SIG-M5 treated with dmso at 0.1 percent for 504 hours (cell line): ENCODE measurements around the gene LRP2BP.

Experiments
- DNase-seq: peaks from one replicate; lab custom pipeline; 2025; ENCODE audit not compliant: unreplicated experiment; lab: John Stamatoyannopoulos, UW

LRP2BP gene

DNA sequence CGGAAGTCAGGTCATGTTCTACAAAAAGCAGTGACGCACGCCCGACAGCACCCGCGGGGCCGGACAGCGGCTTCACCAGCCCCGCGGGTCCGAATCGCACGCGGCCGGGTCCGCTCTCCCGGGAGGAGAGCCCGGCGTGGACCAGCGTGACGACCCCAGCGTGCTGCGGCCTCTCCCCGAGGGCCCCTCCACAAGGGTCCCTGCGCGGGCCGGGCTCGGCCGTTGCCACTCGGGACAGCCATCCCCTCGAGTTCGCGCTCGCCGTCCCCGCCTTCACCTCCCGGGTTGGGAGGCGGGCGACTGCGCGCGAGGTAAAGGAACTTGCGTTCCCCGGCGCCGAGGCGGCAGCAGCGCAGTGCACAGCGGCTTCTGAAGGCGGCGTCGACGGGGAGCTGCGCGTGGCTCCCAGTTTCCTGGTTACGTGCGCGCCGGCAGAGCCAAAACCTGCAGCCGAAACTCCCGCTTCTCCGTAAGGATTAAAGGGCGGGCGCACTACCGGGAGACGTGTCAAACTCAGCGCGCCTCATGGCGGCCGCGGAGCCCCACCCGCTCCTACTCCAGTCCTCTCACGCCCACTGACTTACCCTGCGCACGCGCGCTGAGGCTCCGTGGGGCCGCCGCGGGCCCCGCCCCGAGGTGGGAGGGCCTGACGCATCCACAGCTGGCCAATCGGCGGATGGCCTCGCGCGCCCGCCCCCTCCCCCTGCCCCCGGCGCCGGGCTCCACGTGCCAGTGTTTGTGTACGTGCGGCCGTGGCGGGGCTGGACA, 416 bp upstream of the LRP2BP start:
- peak; percentile 89 for DNase-seq

DNA sequence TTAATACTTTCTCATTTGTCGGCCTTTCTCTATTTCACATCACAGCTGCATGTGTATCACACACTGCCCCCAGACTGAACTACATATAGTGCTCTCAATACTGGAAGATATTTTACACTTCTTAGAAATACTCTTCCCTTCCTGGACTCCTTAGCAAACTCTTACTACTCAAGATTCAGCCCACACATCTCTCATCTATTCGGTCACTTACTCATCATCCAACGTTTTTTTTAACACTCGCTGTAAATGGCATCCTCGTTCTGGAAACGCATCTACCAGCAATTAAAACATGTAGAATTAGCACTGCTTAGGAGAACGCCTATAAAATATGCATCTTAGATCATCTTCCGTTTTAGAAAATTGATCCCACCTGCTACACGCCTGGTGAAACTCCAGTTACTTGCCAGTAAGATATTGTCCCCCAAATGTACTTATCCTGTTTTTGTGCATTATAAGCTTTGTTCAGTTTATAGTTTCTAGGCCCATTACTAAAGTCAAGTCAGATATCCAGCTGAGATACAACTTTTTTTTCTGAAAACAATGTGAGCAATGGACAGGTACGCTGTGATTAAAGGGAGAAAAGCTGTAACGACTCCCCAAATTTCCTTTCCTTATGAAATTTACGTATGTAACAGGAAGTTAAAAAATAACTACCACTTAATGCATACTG, 1.0 kb downstream of the LRP2BP start:
- DNase-seq = no peak

DNA sequence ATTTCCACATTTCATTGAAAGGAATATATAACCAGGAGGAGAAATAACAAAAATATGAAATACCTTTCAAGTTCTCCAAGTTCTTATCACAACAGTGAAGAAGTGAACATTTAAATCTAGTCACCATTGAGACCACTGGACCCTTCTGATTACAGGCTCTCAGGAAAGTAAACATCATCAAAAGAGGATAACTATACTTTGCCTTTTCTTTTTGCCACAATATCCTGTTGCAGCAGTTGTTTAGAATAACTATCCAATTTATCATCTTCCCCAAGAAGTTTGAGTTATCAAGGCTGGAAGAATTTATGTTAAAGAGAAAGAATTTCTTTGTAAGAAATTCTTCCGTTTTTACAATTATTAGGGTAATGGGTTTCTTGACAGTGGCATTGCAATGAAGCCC, 3.6 kb downstream of the LRP2BP start:
- no peak for DNase-seq

DNA sequence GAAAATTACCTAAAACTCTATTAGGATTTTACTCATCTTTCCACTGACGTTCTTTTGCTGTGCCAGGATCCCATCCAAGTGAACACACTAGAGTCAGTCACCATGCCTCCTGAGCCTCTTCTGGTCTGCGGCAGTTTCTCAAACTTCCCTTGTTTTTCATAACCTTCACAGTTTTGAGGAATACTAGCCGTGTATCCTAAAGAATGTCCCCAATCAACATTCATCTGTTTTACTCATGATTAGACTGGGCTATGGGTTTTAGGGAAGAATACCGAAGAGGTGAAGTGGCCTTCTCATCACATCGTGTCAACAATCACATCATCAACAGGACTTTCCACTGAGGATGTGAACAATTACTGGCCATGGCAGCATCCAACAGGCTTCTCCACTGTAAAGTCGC, 4.8 kb downstream of the LRP2BP start:
- no peak for DNase-seq

DNA sequence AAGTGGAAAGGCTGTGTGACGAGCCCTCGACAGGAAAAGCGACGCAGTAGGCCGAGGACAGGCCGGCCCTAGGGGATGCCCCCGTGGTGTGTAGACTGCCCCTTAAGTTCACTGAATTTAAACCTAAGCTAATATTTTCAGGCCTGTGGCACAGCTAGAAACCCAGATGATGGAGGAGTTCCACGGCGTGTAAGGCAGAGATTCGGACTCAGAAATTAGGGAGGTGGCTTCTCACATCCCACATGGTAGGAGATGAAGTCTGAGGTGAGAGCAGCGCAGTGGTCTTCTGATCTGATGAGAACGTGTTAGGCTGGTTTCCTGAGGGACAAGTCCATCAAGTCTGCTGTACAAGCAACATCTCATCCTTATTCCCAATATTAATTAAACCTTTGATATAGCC, 7.8 kb downstream of the LRP2BP start:
- no peak for DNase-seq

DNA sequence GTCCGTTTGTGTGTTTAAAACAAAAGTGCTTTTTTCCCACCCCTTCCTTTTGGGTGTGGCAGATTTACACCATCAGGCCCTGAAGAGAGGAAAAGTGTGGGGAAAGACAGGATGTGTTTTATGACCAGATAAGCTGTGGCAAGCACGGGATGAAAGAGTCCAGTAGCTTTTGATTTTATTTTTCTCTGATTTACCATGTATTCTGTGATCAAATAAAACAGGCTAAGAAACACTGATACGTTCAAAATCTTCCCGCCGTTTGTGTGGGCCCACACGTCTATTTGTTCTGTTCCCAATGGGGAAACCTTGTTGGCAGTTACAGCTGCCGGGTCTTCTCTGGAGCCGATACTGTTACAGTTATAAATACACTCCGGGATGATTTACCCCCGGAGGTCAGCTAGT, 10.8 kb downstream of the LRP2BP start:
- no peak for DNase-seq

DNA sequence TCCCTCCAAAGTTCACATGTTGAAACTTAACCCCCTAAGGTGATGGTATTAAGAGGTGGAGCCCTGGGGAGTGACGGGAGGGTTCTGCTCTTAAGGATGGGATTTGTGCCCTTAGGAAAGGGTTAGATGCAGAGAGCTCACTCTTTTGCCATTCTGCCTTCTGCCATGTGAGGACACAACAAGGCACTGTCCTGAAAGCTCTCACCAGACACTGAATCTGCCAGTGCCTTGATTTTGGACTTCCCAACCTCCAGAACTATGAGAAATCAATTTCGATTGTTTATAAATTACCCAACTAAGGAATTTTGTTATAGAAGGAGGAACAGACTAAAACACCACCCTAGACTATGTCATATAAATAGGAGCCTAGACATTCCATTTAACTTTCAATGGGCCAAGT, 11.7 kb downstream of the LRP2BP start:
- no peak for DNase-seq

DNA sequence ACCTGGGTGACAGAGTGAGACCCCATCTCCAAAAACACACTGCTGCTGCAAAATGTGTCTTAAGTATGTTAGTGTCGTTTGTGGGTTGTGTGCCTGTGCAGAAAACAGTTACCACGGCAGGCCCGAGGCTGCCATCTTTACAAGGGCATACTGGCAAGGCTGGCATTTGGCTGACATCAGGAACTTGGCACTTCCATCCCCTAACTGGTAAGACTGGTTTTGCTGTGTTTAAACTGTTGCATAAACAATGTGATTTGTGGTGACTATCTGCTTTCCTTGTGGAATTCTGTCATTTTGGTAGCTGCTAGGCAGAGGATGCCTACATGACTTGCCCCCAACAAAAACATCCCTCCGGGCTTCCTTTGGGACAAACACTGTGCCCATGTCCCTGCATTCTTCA, 12.3 kb downstream of the LRP2BP start:
- DNase-seq = peak; percentile 22

DNA sequence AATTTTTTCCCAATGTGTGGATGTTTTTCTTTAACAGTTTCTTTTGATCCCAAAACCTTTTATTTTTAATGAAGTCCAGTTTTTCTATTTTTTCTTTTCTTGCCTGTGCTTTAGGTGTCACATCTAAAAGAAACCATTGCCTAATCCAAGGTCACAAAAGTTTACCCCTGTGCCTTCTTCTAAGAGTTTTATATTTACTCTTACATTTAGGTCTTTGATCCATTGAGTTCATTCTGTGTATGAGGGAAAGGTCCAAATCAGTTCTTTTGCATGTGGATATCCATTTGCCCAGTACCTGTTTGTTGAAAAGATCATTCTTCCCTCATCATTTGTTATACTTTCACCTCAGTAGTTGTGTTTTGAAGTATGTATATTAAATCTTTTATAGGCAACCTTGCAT, 13.0 kb downstream of the LRP2BP start:
- no peak for DNase-seq

DNA sequence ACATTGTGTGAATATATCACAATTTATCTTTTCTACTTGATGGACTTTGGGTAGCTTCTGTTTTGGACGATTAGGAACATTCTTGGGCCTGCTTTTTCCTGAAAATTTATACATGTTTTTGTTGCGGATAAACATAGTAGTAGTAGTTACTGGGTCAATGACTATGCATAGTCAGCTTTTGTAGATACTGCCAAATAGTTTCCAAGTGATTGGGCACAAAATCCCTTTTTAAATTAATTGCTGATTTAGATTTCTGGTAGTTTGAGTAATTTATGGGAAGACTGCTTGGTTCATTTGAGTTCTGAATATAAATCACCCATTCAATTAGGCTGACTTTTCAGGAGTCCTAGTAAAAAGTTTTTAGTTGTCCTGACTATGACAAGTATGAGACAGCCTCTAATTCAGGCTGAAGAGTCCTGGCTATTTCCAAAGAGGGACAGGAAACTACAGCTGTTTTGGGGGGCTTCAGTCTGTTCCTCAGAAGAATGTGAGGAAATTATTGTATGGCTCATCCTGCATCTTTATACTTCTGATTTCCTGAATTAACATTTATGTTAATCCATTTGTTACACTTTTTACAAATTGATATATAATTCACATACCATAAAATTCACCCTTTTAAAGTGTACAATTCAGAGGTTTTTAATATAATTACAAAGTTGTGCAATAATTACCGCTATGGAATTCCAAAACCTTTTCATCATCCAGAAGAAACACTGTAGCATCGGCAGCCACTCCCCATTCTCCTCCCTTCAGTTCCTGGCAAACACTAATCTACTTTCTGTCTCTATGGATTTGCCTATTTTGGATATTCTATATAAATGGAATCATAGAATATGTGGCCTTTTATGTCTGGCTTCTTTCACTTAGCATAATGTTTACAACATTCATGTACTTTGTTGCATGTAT, 14.2 kb downstream of the LRP2BP start:
- no peak for DNase-seq

DNA sequence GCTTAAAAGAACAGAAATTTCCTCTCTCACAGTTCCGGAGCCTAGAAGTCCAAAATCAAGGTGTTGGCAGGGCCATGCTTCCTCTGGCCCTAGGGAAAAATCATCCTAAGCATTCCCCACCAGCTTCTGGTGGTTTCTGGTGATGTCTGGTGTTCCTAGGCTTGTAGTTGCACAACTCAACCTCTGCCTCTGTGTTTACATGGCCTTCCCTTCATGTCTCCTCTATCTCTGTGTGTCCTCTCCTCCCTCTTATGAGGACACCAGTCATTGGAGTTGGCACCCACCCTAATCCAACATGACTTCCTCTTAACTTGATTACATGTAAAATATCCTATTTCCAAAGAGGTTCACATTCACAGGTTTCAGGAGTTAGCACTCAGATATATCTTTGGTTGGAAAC, 15.4 kb downstream of the LRP2BP start:
- no peak for DNase-seq

DNA sequence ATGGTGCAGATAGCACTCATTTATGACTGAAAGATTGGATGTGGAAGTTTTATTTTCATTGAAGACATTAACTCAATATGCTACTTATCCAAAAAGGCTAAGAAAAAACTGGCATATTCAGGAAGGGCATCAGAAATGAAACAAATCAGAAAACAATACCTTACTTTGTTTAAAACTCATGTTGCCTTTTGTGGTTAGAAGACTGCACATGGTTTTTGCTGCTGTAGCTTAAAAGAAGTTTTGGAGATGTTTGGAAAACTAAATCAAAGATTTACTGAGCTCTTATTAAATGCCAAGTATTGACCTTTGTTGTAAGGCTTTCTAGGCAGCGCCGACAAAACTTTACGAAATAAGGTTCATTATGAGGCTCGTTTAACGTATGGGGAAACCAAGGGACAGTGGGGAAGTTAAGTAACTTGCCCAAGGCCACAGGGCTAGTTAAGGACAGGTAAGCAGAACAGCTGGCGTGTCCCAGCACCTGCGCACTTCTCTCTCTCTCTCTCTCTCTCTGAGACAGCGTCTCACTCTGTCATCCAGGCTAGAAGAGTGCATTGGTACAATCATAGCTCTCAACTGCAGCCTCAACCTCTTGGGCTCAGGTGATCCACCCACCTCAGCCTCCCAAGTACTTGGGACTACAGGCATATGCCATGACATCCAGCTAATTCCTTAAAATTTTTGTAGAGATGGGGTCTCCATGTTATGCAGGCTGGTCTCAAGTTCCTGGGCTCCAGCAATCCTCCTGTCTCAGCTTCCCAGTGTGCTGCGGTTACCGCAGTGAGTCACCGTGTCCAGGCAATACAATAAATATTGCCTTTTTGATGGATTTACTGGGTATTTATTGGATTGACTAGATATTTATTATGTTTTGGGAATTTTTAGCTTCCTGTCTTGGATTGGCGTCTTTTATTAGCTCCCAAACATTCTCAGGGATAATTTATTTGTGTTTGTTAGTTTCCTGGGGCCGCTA, 16.1 kb downstream of the LRP2BP start:
- no peak for DNase-seq

DNA sequence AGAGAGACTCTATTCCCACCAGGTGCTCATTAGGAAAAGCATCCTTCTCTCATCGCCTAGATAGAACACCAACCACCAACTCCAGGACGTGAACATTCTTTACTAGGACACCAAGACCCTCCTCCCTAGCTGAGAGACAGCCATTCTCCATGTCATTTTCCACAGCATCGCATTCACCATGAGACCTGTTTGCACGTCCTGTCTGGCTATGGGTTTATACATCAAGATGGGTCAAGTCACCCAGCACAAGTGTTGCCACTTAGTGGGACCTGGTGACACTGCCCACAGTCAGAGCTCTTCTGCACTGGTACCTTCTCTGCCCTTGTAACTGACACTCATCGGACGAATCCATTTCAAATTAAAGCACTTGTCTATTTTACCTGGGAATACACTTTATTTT, 17.5 kb downstream of the LRP2BP start:
- no peak for DNase-seq

DNA sequence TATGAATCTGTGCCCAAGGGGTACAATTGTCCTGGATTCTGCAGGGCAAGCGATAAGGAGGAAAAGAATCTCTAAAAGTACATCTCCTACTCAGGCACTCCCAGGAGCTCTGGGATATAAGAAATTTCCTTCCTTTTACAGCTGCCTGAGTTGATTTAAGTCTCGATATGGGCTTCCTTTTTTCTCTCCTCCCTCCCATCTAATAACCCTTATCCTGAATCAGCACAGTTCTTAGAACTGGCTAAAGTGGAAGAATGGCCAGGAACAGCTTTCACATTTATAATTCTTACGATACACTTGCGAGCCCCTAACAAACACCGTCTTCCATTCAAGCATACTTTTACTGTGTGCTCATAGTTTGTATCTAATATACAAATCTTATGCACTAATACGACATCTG, 21.2 kb downstream of the LRP2BP start:
- no peak for DNase-seq

DNA sequence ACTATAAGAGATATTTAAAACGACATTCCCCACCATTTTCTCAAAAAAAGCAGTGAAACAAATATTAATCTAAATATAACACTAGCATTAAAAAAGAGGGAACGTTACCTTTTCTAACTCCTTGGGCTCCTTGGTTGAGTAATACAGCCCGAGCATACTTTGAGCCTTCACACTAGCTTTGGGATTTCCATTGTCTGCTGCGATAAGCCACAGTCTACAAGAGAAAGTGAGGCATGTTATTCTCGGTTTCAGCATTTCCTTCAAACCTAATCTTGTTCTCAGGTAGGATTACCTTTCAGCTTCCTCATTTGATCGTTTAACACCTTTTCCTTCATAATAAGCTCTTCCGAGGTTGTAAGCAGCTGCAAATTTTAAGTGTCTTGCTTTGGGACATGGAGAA, 21.7 kb downstream of the LRP2BP start:
- DNase-seq = no peak

DNA sequence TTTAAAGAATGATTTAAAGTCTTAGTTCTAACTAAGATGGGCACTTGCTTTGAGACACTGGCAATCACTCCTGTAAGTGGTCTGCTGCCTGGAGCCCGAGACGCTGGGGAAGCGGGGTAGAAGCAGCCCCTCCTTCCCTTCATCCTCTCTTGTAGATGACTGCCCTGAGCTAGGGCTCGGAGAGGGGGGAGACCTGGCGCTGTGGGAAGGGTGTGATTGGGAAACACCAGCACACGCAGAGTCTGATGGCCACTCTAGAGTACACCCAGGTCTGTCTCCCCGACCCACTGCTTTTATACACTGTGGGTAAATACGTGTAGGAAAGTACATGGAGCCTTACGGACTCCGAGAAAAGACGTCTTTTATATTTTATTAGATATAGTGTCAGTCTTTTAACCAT, 24.0 kb downstream of the LRP2BP start:
- DNase-seq = no peak

DNA sequence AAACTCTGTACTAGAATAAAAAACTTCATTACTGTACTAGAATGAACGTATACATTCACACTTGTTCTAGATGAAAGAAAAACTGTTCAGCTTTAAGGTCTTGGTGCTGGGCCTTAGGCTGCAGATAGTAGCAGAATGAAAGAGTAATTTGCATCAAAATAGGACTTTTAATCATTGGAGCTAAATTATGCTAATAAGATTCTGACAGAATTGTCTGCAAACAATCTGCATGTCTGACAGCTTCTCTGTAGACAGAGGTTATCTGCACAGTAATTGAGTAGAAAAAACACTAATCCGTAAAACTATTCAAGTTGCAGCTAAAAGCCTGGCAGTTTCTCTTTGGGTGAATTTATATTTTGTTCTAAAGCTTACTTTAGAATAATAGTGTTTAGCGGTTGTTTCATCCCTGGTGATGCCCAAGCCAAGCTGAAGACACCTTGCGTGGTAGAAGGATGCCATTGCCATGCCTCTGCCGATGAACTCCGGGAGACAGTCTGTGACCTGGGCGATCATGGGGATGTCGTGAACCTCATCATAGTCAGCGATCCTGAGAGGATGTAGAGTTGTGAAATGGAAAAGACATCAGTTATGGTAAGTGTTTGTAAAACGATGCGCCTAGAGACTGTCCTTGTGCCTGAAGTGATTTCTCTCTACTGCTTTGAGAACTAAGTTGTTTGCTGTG, 25.3 kb downstream of the LRP2BP start:
- DNase-seq = no peak

DNA sequence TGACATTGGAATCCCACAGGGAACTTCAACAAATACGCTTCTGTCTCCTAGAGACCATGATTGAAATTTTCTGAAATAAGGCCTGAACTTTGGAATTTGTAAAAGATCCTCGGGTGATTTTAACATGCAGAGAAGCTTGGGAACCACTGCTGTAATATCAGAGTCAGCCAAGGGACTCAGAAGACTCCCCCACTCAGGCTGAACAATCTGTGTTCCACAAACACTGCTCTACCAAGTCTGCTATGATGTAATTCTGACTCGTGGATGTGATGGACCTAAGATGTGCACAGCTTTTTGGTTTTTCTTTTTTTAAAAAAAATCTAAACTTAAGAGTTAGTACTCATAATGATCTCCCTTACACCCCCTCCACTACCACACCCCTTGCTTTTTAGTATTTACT, 26.0 kb downstream of the LRP2BP start:
- DNase-seq = no peak

DNA sequence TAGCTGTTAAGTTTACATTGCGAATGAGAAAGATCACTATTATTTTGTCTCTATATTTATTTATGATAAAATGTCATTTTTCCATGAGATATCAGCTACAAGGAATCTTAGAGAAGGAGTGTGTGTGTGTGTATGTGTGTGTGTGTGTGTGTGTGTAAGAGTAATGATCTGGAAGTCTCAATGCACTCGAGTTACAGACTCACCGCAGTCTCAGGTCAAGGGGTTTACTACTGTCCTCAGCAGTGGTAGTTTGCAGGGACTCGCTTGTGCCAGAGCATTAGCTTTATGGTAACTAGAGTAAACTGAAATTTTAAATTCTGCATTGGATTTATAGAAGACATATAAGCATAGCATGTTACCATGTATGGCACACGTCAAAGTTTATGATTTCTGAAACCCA, 30.8 kb downstream of the LRP2BP start:
- DNase-seq = no peak

DNA sequence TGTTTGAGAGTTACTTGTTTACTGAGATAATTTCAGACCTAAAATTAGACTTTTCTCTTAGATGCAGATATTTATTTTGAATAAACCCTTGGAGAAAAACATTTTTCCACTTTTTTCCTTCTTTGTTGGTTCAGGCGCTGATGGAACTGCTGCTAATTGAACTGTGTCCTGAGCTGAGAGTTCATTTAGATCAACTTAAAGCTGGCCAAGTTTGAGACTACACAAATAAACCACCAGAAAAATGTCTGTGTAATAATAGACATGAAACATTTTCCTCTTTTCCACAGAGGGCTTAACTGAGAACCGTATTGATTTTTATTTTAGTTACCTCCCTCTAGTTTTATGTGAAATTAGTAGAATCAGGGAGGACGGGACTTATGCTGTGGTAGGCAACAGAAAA, 32.5 kb downstream of the LRP2BP start:
- DNase-seq = no peak
